ACHN (cell line): ENCODE data around the gene CXCL6.

Source experiments
- DNase-seq: peaks from one replicate; pipeline ENCODE4 v3.0.0-alpha.2; 2015
- in situ Hi-C: cut with HindIII; loops from 2 replicates; pipeline ENCODE4 v1.10.0; 2017; ENCODE audit warnings: low sequenced_read_pairs, low pct_ligation_motif_present, low pct_unique_long_range_greater_than_20kb

The CXCL6 gene

GRCh38 chr4:73836373-73837279, at the start of gene CXCL6:
CXCL6 (plus strand) TSS chr4:73836678; CDS start chr4:73836751, 73 bp downstream.
- DNase-seq: no peak
- in situ Hi-C loops: no loop called here

DNA sequence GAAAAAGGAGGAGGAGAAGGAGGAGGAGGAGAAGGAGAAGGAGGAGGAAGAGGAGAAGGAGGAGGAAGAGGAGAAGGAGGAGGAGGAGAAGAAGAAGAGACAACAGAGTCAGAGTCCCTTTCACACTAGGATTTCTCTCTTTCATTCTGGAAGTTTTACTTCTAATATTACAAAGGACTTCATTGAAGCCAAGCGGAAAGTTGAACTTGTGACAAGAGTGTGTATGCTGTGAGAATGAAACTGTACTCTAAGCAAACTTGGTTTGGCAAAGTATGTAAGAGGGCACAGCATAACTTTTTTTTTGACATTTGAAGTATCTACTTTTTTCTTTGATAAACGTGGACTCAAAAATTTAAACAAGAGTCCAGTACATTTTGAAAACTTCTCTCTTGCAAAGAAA, 48.1 kb upstream of the CXCL6 start:
- in situ Hi-C loops: no loop called here
- no peak for DNase-seq

- DNase-seq: no peak
Observed at GRCh38 chr4:73798842-73799241, 37.6 kb upstream of the CXCL6 start.

GRCh38 chr4:73800206-73800605, 36.3 kb upstream of the CXCL6 start:
- no peak for DNase-seq
- in situ Hi-C loops: no loop called here

More at GRCh38 chr4:73798842-73799241, 37.6 kb upstream of the CXCL6 start:
- in situ Hi-C loops: no loop called here

DNA sequence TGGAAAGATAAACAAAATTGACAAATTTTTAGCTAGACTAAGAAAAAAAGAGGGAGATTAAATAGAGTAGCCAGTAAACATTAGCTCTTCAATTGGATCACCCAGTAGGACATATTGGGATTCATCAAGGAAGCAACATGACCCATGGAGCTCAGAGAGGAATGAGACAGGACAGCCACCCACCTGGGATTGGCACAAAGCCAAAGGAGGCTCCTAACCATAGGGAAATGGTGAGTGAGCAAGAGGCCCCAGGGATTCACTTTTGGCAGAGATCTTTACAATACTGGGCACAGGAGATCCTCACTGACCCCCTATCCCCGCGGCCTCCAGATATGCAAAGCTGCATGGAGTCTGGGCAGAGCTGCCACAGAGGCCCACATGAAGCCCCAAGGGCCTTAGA, 34.8 kb upstream of the CXCL6 start:
- in situ Hi-C loops: no loop called here
- DNase-seq: no peak

GRCh38 chr4:73803213-73803612, 33.3 kb upstream of the CXCL6 start:
- in situ Hi-C loops: no loop called here
- DNase-seq: no peak

- in situ Hi-C loops: no loop called here
- no peak for DNase-seq
Observed at GRCh38 chr4:73810191-73810590, 26.3 kb upstream of the CXCL6 start.

- in situ Hi-C loops: no loop called here
Observed at GRCh38 chr4:73811841-73812240, 24.6 kb upstream of the CXCL6 start.

DNA sequence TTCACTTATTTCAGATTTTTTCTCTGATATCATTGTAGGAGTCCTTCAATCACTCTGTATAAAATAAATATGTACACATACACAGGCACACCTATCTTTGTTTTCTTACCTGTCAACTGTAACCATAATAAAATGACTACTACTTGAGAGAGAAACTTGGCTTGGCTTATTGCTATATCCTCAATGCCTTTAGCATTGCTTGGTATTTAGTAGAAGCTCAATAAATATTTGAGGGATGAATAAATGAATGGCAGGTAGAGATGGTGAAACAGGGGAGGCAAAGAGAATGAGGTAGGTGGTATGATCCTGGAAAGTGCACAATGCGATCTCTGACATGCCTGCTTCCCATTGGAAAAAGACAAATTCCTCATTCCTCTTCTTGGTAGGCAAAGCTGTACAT, 21.8 kb upstream of the CXCL6 start:
- no peak for DNase-seq
- in situ Hi-C loops: no loop called here

More at GRCh38 chr4:73811841-73812240, 24.6 kb upstream of the CXCL6 start:
- no peak for DNase-seq

DNA sequence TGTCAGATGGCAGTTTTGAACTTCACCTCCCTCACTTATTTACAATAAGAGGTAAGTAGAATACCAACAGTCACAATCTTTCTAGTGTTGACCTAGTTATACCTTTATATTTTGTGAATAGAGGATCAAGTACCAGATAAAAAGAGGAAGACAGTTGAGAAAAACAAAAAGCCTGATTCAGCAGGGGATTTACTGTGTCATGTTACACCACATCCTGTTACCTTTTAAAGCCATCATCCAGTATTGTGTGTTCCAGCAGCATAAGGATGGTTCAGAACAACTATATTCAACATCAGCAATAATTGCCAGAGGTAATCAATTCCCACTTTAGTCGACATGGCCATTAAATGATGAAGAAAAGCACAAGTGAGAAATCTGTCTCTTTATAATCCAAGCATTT, 21.3 kb upstream of the CXCL6 start:
- DNase-seq: peak; percentile 26
- in situ Hi-C loops: no loop called here

- in situ Hi-C loops: no loop called here
- peak; percentile 85 for DNase-seq
Observed at GRCh38 chr4:73816814-73817213, 19.7 kb upstream of the CXCL6 start.

- in situ Hi-C loops: no loop called here
Observed at GRCh38 chr4:73817341-73817740, 19.1 kb upstream of the CXCL6 start.

DNA sequence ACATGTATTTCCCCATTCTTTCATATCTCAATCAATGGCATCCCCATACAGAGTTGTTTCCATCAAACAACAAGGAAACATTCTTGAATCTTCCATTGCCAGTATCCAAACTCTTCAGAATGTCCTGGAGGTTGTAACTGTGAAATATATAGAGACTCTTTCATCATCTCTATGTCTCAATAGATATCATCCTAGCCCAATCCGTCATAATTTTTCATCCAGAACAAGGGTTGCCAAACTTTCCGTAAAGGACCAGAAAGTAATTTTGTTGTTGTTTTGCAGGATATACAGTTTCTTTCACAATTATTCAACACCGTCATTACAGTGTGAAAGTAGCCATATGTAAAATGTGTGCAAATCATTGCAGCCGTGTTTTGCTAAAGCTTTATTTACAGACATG, 15.2 kb upstream of the CXCL6 start:
- in situ Hi-C loops: no loop called here
- DNase-seq: no peak

More at GRCh38 chr4:73817341-73817740, 19.1 kb upstream of the CXCL6 start:
- peak; percentile 18 for DNase-seq

DNA sequence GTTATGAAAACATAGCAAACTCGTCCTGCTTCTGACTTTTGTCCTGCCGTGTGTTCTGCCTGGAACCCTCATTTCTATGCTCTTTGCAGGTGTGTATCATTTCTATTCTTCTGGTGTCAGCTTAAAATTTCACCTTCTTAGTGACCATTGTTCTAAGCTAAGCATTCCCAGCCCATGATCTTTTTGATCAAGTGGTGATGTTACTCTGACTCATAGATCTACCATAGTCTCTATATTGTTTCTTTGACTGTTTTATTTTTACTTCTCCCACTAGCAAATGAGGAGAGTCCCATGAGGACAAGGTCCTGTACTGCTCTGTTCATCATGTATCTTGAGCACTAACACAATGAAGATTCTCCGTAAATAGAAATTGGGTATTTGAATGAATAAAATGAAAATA, 14.1 kb upstream of the CXCL6 start:
- DNase-seq: no peak
- in situ Hi-C loops: no loop called here

- in situ Hi-C loops: no loop called here
- no peak for DNase-seq
Observed at GRCh38 chr4:73822812-73823504, 13.5 kb upstream of the CXCL6 start.

DNA sequence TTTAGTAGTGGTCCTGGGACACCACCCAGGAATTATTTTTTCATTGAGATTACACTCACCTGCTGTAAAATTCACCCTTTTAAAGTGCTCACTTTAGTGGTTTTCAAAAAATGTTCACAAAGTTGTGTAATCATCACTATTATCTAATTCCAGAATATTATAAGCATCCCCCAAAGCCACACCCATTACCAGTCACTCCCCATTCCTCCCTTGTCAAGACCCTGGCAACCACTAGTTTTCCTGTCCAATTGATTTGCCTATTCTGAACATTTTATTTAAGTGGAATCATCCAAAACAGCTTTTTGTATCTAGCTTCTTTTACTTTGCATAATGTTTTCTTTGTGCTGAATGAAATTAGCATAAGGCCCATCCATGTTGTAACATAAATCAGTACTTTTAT, 12.7 kb upstream of the CXCL6 start:
- no peak for DNase-seq
- in situ Hi-C loops: no loop called here

GRCh38 chr4:73828956-73829355, 7.5 kb upstream of the CXCL6 start:
- no peak for DNase-seq
- in situ Hi-C loops: no loop called here

GRCh38 chr4:73831569-73831968, 4.9 kb upstream of the CXCL6 start:
- in situ Hi-C loops: no loop called here

DNA sequence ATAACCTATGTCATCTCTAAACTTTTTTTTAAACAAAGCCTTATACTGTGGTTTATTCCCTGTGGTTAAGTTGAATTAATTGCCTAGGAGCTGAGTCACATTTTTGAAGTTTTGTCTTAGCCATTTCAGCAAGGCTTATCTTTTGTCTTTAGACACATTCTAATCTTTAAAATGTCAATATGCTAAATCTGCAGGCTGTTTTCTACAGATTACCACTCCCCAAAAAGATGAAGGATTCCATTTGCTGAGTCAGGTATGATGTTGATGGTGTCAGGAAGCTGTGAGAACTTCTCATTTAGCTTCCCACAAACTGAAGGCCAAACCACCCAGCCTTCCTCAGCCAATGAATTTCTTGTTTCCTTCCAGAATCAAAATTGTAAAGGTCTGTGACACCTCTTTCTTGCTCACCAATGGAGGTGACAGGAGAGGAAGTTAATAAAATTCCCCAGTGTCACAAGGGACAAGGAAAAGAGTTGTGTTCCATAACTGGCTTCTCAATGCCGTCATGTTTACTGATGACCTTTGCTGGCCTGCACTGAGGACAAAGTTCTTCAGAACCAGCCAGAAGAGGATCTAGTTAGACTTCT, 3.7 kb upstream of the CXCL6 start:
- in situ Hi-C loops: no loop called here
- no peak for DNase-seq

More at GRCh38 chr4:73831569-73831968, 4.9 kb upstream of the CXCL6 start:
- no peak for DNase-seq
